ENCODE measurements around the gene KCNMB3.

KCNMB3 gene

GRCh38 chr3:179297971-179298725, 47.2 kb upstream of the KCNMB3 start:
- no peak overlapping the region for H3K4me3 ChIP-seq (ENCODE audit: insufficient read depth, low read length, poor library complexity, severe bottlenecking)
- no peak overlapping the region for H3K27ac ChIP-seq (ENCODE audit: low read depth, low read length)
- TF ChIP-seq CTCF (IDR thresholded peaks at IDR 0.05; ENCODE audit: insufficient read depth, low read length, poor library complexity, severe bottlenecking): no peak
- TF ChIP-seq EZH2phosphoT487 (conservative IDR thresholded peaks at IDR 0.05; ENCODE audit: low read length): no peak
- H3K36me3 ChIP-seq (ENCODE audit: low read length): no peaks in the 10 kb centered on the region
- no peaks in the 10 kb centered on the region for H3K9me2 ChIP-seq (replicated peaks; ENCODE audit: insufficient read depth, low read length)
- H2AFZ ChIP-seq (ENCODE audit: low read depth, low read length, severe bottlenecking): no peak overlapping the region
- H3K79me2 ChIP-seq (ENCODE audit: insufficient read depth, low read length): no peaks in the 10 kb centered on the region
- H3K27me3 ChIP-seq (ENCODE audit: low read length): no peaks in the 10 kb centered on the region
- no peaks in the 10 kb centered on the region for H4K20me1 ChIP-seq (ENCODE audit: low read depth, low read length)
- H3K9ac ChIP-seq (ENCODE audit: low read length): no peak overlapping the region
- H3F3A ChIP-seq (ENCODE audit: insufficient read depth): no peaks in the 10 kb centered on the region
- no peak overlapping the region for H3K4me2 ChIP-seq (ENCODE audit: low read depth, low read length, poor library complexity, severe bottlenecking)
- no peaks in the 10 kb centered on the region for H3K9me3 ChIP-seq (ENCODE audit: insufficient read depth, low read length)

GRCh38 chr3:179292450-179292849, 41.5 kb upstream of the KCNMB3 start:
- Histone ChIP-seq H3K27me3 (ENCODE audit: low read length) (no peaks in the 10 kb centered on the region), H3K9me3 (ENCODE audit: insufficient read depth, low read length) (no peaks in the 10 kb centered on the region), H3K9ac (ENCODE audit: low read length) (no peak overlapping the region), H3K9me2 (replicated peaks; ENCODE audit: insufficient read depth, low read length) (no peaks in the 10 kb centered on the region), H3K79me2 (ENCODE audit: insufficient read depth, low read length) (no peaks in the 10 kb centered on the region), H2AFZ (ENCODE audit: low read depth, low read length, severe bottlenecking) (no peak overlapping the region), H3K4me2 (ENCODE audit: low read depth, low read length, poor library complexity, severe bottlenecking) (no peak overlapping the region), H3F3A (ENCODE audit: insufficient read depth) (no peaks in the 10 kb centered on the region), H3K4me3 (ENCODE audit: insufficient read depth, low read length, poor library complexity, severe bottlenecking) (no peak overlapping the region), H4K20me1 (ENCODE audit: low read depth, low read length) (no peaks in the 10 kb centered on the region), H3K27ac (ENCODE audit: low read depth, low read length) (no peak overlapping the region), H3K36me3 (ENCODE audit: low read length) (no peaks in the 10 kb centered on the region)
- TF ChIP-seq EZH2phosphoT487 (conservative IDR thresholded peaks at IDR 0.05; ENCODE audit: low read length) (no peak), CTCF (IDR thresholded peaks at IDR 0.05; ENCODE audit: insufficient read depth, low read length, poor library complexity, severe bottlenecking) (no peak)

GRCh38 chr3:179289295-179289694, 38.4 kb upstream of the KCNMB3 start:
- Histone ChIP-seq H3K4me3 (ENCODE audit: insufficient read depth, low read length, poor library complexity, severe bottlenecking) (no peak overlapping the region), H3K27ac (ENCODE audit: low read depth, low read length) (no peak overlapping the region), H3K9me3 (ENCODE audit: insufficient read depth, low read length) (no peaks in the 10 kb centered on the region), H3K79me2 (ENCODE audit: insufficient read depth, low read length) (no peaks in the 10 kb centered on the region), H3K36me3 (ENCODE audit: low read length) (no peaks in the 10 kb centered on the region), H3K27me3 (ENCODE audit: low read length) (no peaks in the 10 kb centered on the region), H4K20me1 (ENCODE audit: low read depth, low read length) (no peaks in the 10 kb centered on the region), H3K9me2 (replicated peaks; ENCODE audit: insufficient read depth, low read length) (no peaks in the 10 kb centered on the region), H3K4me2 (ENCODE audit: low read depth, low read length, poor library complexity, severe bottlenecking) (no peak overlapping the region), H3F3A (ENCODE audit: insufficient read depth) (no peaks in the 10 kb centered on the region), H3K9ac (ENCODE audit: low read length) (no peak overlapping the region), H2AFZ (ENCODE audit: low read depth, low read length, severe bottlenecking) (no peak overlapping the region)
- TF ChIP-seq EZH2phosphoT487 (conservative IDR thresholded peaks at IDR 0.05; ENCODE audit: low read length) (no peak), CTCF (IDR thresholded peaks at IDR 0.05; ENCODE audit: insufficient read depth, low read length, poor library complexity, severe bottlenecking) (no peak)
